A549 (cell line): ENCODE results near the gene GDF7. TPM values are rescaled to one million over a fixed set of nuclear protein-coding genes. Genes with fewer than 3 reads are reported as not detected.
A peak's percentile ranks its signal among the peaks of the same experiment; 100 is the strongest.

Experiments used
- ATAC-seq, 2 experiments: fragments of 200-7000 bp in 1 of 2; fragments of >200 bp in 1 of 2; cut with Nextera tagmentation in 1 of 2; cut with Tn5 transposase in 1 of 2; 3 replicates each; pipeline versions ENCODE4 v1.8.0 to v1.9.1; 2018 to 2020; ENCODE audit warnings: mild to moderate bottlenecking in 1 of 2, moderate library complexity in 1 of 2
- CTCF ChIA-PET: fragments of 300-600 bp; sonication (Branson Sonifier 250); formaldehyde crosslinking; extraction: SDS; loops from one replicate; lab custom pipeline; 2021; ENCODE audit warnings: antibody characterized with exemption, inconsistent platforms; lab: Yijun Ruan, JAX
- POLR2A ChIA-PET: fragments of 350-600 bp; formaldehyde crosslinking; extraction: SDS; loops from one replicate; lab custom pipeline; 2021; ENCODE audit warnings: antibody characterized with exemption, inconsistent platforms; lab: Yijun Ruan, JAX
- DNase-seq, 2 experiments: peaks; one replicate each; pipeline versions ENCODE4 v3.0.0 to v3.0.0-alpha.2; 2011 to 2016; ENCODE audit warnings: low read depth in 1 of 2, low spot score in 1 of 2
- FAIRE-seq: peaks from 2 replicates; lab custom pipeline; 2011; peaks lifted over from hg19 to GRCh38; lab: Jason Lieb, UNC
- H3K27ac ChIP-seq, 2 experiments: fragments of >200 bp; sonication (Bioruptor Twin); formaldehyde crosslinking; 3 replicates each; pipeline ENCODE4 v1.5.1; 2016 to 2017
- H3K4me1 ChIP-seq: fragments of >200 bp; sonication (Bioruptor Twin); formaldehyde crosslinking; 3 replicates; pipeline ENCODE4 v1.6.1; 2016
- H3K4me2 ChIP-seq: fragments of >200 bp; sonication (Bioruptor Twin); formaldehyde crosslinking; 3 replicates; pipeline ENCODE4 v1.6.1; 2016
- H3K4me3 ChIP-seq: fragments of >200 bp; sonication (Bioruptor Twin); formaldehyde crosslinking; 3 replicates; pipeline ENCODE4 v1.5.1; 2016
- H3K9me3 ChIP-seq: fragments of >200 bp; sonication (Bioruptor Twin); formaldehyde crosslinking; 3 replicates; pipeline ENCODE4 v1.6.1; 2016
- BHLHE40 ChIP-seq: IDR thresholded peaks from 2 replicates; pipeline ENCODE4 v1.6.1; 2012; ENCODE audit warnings: low read depth, low read length, inconsistent platforms
- CBX8 ChIP-seq: fragments of 200-600 bp; sonication (generic); IDR thresholded peaks from 2 replicates; pipeline ENCODE4 v1.6.1; 2016
- E2F6 ChIP-seq: IDR thresholded peaks from 2 replicates; pipeline ENCODE4 v1.6.1; 2012; ENCODE audit warnings: low read depth, borderline replicate concordance
- ESRRA ChIP-seq: fragments of 150-350 bp; IDR thresholded peaks from 2 replicates; pipeline ENCODE4 v1.6.1; 2014; ENCODE audit warnings: mild to moderate bottlenecking, low read length, borderline replicate concordance
- HDAC2 ChIP-seq: fragments of 200-600 bp; sonication (generic); IDR thresholded peaks from 2 replicates; pipeline ENCODE4 v1.6.1; 2016
- HEYL ChIP-seq: fragments of 250-450 bp; sonication (Bioruptor Pico); IDR thresholded peaks from 2 replicates; pipeline ENCODE4 v1.8.0; 2021; ENCODE audit warnings: mild to moderate bottlenecking, moderate library complexity
- HOXA7 ChIP-seq: fragments of 250-450 bp; sonication (Bioruptor Pico); IDR thresholded peaks from 2 replicates; pipeline ENCODE4 v1.5.0; 2020; ENCODE audit warnings: mild to moderate bottlenecking, moderate library complexity
- HOXB5 ChIP-seq: fragments of 250-450 bp; sonication (Bioruptor Pico); IDR thresholded peaks from 2 replicates; pipeline ENCODE4 v1.5.0; 2020; ENCODE audit warnings: mild to moderate bottlenecking, moderate library complexity
- JUN ChIP-seq, 2 experiments: fragments of >200 bp; sonication (Bioruptor Twin); formaldehyde crosslinking; IDR thresholded peaks; 2 replicates in 1 of 2; 3 replicates in 1 of 2; pipeline ENCODE4 v1.6.1; 2016 to 2017
- KDM1A ChIP-seq: fragments of 200-600 bp; sonication (generic); IDR thresholded peaks from 2 replicates; pipeline ENCODE4 v1.6.1; 2016; ENCODE audit warnings: low read depth, mild to moderate bottlenecking
- MAZ ChIP-seq: fragments of 150-350 bp; IDR thresholded peaks from 2 replicates; pipeline ENCODE4 v1.6.1; 2014; ENCODE audit warnings: antibody characterized with exemption, low read depth, low read length, borderline replicate concordance
- MYC ChIP-seq: IDR thresholded peaks from 2 replicates; pipeline ENCODE4 v1.6.1; 2012; ENCODE audit warnings: mild to moderate bottlenecking, inconsistent platforms, low read length, improper control_type of control experiment, borderline replicate concordance
- NPAS2 ChIP-seq: fragments of 250-450 bp; sonication (Bioruptor Pico); IDR thresholded peaks from 2 replicates; pipeline ENCODE4 v1.8.0; 2022; ENCODE audit warnings: mild to moderate bottlenecking, moderate library complexity, borderline replicate concordance
- POLR2A ChIP-seq: IDR thresholded peaks from 2 replicates; pipeline ENCODE4 v1.6.1; 2012; ENCODE audit warnings: mild to moderate bottlenecking, low read length
- RFX5 ChIP-seq: fragments of 450-650 bp; IDR thresholded peaks from 2 replicates; pipeline ENCODE4 v1.7.1; 2014; ENCODE audit warnings: antibody characterized with exemption, mild to moderate bottlenecking, moderate library complexity
- ZC3H11A ChIP-seq: fragments of 450-650 bp; IDR thresholded peaks from 2 replicates; pipeline ENCODE4 v1.6.1; 2014; ENCODE audit warnings: antibody characterized with exemption, mild to moderate bottlenecking
- ZNF302 ChIP-seq: fragments of 250-450 bp; sonication (Bioruptor Pico); IDR thresholded peaks from 2 replicates; pipeline ENCODE4 v1.9.0; 2021; ENCODE audit warnings: inconsistent platforms, mild to moderate bottlenecking, moderate library complexity
- ZSCAN20 ChIP-seq: fragments of 250-450 bp; sonication (Bioruptor Pico); IDR thresholded peaks from 2 replicates; pipeline ENCODE4 v1.8.0; 2022; ENCODE audit warnings: mild to moderate bottlenecking, moderate library complexity
- WGBS: methylation state at CpG from one replicate; pipeline ENCODE4 v1.1.6; 2017; ENCODE audit errors: missing lambda C conversion rate; 5-methylcytosine and 5-hydroxymethylcytosine counted together
- polyA plus RNA-seq, 4 experiments: library from polyadenylated mRNA; depleted of rRNA in 3 of 4; stranded (reverse); fragments of >200 nt; fragmentation: RNase III in 1 of 4; extraction: RNeasy Plus Mini Kit Qiagen cat#74134 plus additional on column Dnase treatment in 1 of 4; gene quantifications; 2 replicates in 3 of 4; 3 replicates in 1 of 4; pipeline ENCODE4 v1.2.3, GENCODE V29; 2011 to 2017
- TF ChIP-seq, protein P1 (sequence below): fragments of 450-650 bp; IDR thresholded peaks from 2 replicates; pipeline ENCODE4 v1.6.1; 2014; ENCODE audit warnings: antibody characterized with exemption

Gene GDF7
- polyA plus RNA-seq, 2 of the 4 experiments (the other 2 are of a cell fraction) = 0.03 to 0.05 TPM

DNA sequence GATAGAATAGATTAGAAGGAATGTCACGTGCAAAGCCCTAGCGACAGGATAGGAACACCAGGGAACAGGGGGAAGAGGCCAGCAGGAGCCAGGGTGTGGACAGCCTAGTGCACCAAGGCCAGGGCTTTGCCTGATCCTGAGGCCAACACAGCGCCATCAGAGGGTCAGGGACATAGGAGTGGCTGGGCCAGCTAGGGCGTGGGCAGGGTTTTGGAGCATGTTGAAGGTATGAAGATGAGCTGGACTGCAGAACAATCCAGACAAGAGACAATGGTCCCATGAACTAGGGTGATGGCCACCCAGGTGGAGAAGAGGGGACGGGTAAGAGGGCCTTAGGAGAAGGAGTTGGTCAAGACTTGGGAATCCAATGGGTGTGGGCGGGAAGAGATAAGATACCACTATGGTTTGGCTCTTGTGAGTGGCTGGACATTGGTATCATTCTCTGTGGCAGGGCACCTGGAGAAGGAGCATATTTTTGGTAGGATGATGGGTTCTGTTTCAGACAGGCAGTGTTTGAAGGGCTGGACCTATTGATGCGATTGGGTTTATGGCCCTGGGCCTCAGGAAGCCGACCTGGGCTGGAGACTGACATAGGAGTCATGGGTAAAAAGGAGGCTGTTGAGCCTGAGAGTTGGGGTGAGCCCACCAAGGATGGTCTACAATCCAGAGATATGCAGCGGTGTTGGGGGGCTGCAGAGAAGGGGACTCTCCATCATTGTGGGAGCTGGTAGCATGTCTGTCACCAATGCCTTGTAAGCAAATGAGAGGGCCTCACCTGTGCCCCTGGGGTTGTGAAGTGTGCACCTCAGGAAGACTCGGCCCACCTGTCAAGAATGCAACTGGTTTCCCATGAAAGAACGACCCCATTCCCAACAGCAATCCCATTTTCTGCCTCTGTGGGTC, 14.0 kb upstream of the GDF7 start:
- WGBS = 70% methylated on average over 11 of the region's 11 CpGs
- Histone ChIP-seq H3K9me3 (no peaks in the 10 kb centered on the region), H3K4me1 (peaks cover 12% of the 10 kb centered on the region; the same call in 2 of the 3 replicates), H3K4me2 (no peak overlapping the region), H3K4me3 (no peak overlapping the region), H3K27ac (no peak overlapping the region)
- DNase-seq = no peak
- ChIA-PET CTCF (interaction anchor here (1.3 to 12.0 kb wide), 11 partner anchors 11 to 311 kb away, joined by 3 to 171 read pairs (median 28); partner anchors contain the start of gene GDF7), POLR2A (interaction anchor here (7.0 kb wide), 1 partner anchor 206 kb away, joined by 73 read pairs; the partner anchor contains the start of gene RHOB)
- TF ChIP-seq, protein P1, sequence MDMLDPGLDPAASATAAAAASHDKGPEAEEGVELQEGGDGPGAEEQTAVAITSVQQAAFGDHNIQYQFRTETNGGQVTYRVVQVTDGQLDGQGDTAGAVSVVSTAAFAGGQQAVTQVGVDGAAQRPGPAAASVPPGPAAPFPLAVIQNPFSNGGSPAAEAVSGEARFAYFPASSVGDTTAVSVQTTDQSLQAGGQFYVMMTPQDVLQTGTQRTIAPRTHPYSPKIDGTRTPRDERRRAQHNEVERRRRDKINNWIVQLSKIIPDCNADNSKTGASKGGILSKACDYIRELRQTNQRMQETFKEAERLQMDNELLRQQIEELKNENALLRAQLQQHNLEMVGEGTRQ = no peak
- TF ChIP-seq ZNF302 = no peak
- TF ChIP-seq HEYL (CRISPR knock-in tag) = no peak
- TF ChIP-seq ZSCAN20 (CRISPR knock-in tag) = no peak
- no peak for TF ChIP-seq HDAC2
- no peak for TF ChIP-seq KDM1A
- 0 out of 2 replicates have a peak, but pooled peaks have one; percentile 9 for TF ChIP-seq POLR2A
- no peak for TF ChIP-seq HOXB5 (CRISPR knock-in tag)
- no peak for TF ChIP-seq JUN (IDR thresholded peaks at IDR 0.05)
- no peak for ATAC-seq
- no peak for FAIRE-seq

- ATAC-seq (no peak), FAIRE-seq (no peak), DNase-seq (no peak)
- ChIA-PET CTCF (interaction anchor here (1.3 to 12.0 kb wide), 6 partner anchors 10 to 308 kb away, joined by 3 to 171 read pairs (median 24); partner anchors contain the start of gene GDF7), POLR2A (interaction anchor here (1.2 kb wide), 1 partner anchor 207 kb away, joined by 4 read pairs; the partner anchor contains the start of gene RHOB)
- no peaks in the 10 kb centered on the region for H3K9me3 ChIP-seq
- TF ChIP-seq HOXB5 (CRISPR knock-in tag) = no peak
- TF ChIP-seq HOXA7 (CRISPR knock-in tag) = no peak
- no peak for TF ChIP-seq ESRRA
- no peak for TF ChIP-seq MAZ
- no peak for TF ChIP-seq BHLHE40
- no peak for TF ChIP-seq MYC
- TF ChIP-seq RFX5 = no peak
- TF ChIP-seq HEYL (CRISPR knock-in tag) = no peak
- TF ChIP-seq CBX8 = no peak
- no peak for TF ChIP-seq HDAC2
- no peak overlapping the region for H3K27ac ChIP-seq
- H3K4me3 ChIP-seq = no peak overlapping the region
- 63% methylated on average over 7 of the region's 7 CpGs for WGBS
- H3K4me1 ChIP-seq = peaks cover 12% of the 10 kb centered on the region; the same call in 2 of the 3 replicates
- no peak overlapping the region for H3K4me2 ChIP-seq
These were observed 13.0 kb upstream of the GDF7 start for GRCh38 chr2:20653695-20654534.

DNA sequence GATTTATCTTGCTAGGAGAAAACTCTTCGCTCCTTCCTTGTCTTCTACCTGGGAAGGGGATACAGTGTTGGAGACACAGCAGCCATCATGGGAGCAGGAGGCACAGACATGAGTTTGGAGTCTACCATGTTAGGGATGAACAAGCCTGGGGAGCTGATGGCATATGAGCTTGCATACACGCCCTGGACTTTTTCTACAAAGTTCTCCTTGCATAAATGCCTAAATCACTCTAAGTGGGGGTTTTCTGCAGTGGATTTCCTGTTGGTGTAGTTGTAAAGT, 12.5 kb upstream of the GDF7 start:
- Histone ChIP-seq H3K4me1 (peaks cover 12% of the 10 kb centered on the region; the same call in 2 of the 3 replicates), H3K27ac (no peak overlapping the region), H3K4me2 (no peak overlapping the region), H3K9me3 (no peaks in the 10 kb centered on the region), H3K4me3 (no peak overlapping the region)
- FAIRE-seq (no peak), DNase-seq (no peak), ATAC-seq (no peak)
- WGBS = 74% methylated on average over 2 of the region's 2 CpGs
- no peak for TF ChIP-seq E2F6
- no peak for TF ChIP-seq NPAS2 (CRISPR knock-in tag)
- TF ChIP-seq ZC3H11A = no peak
- CTCF ChIA-PET = interaction anchor here (1.4 to 12.0 kb wide), 5 partner anchors 9 to 308 kb away, joined by 3 to 171 read pairs (median 44); partner anchors contain the start of gene GDF7
- POLR2A ChIA-PET = interaction anchor here (1.2 kb wide), 1 partner anchor 208 kb away, joined by 4 read pairs; the partner anchor contains the start of gene RHOB
